Endothelial cell of umbilical vein (primary cell): Measurements from ENCODE around the gene FGFR4. TPM values are rescaled to one million over a fixed set of nuclear protein-coding genes. Genes with fewer than 3 reads are reported as not detected.

Experiments
- BruUV-seq: library from RNA; stranded (reverse); fragments of 400-500 nt; replicated peaks from 2 replicates; lab custom pipeline; 2021; lab: Mats Ljungman, UMichigan
- CTCF ChIA-PET: fragments of 300-600, 350-600 bp; sonication (Branson Sonifier 250); formaldehyde crosslinking; loops from one replicate; lab custom pipeline; 2021; ENCODE audit warnings: antibody characterized with exemption, inconsistent platforms; lab: Charles Lee
- POLR2A ChIA-PET: fragments of 300-600, 350-600 bp; sonication (Branson Sonifier 250); formaldehyde crosslinking; loops from one replicate; lab custom pipeline; 2021; ENCODE audit warnings: antibody characterized with exemption, inconsistent platforms; lab: Charles Lee
- DNase-seq: peaks from one replicate; pipeline ENCODE4 v3.0.0-alpha.2; 2011; ENCODE audit warnings: low read depth, low spot score
- FAIRE-seq: peaks from 2 replicates; lab custom pipeline; 2011; peaks lifted over from hg19 to GRCh38; lab: Jason Lieb, UNC
- H2AFZ ChIP-seq: 2 replicates; pipeline ENCODE4 v1.6.0; 2012; ENCODE audit warnings: low read depth, low read length, control low read depth, inconsistent platforms
- H3K27ac ChIP-seq: 2 replicates; pipeline ENCODE4 v1.5.1; 2011; ENCODE audit warnings: low read depth, mild to moderate bottlenecking, control low read depth, low read length, moderate library complexity; ENCODE audit not compliant: insufficient read depth
- H3K27me3 ChIP-seq, 2 experiments: 2 replicates each; pipeline versions ENCODE4 v1.6.0 to v1.6.1; 2011; ENCODE audit warnings: low read length in 2 of 2, mixed read lengths in 1 of 2; ENCODE audit not compliant: control insufficient read depth in 2 of 2, insufficient read depth in 2 of 2
- H3K36me3 ChIP-seq, 2 experiments: 2 replicates in 1 of 2; 3 replicates in 1 of 2; pipeline ENCODE4 v1.5.1; 2011; ENCODE audit warnings: low read length in 2 of 2, mild to moderate bottlenecking in 1 of 2, moderate library complexity in 1 of 2; ENCODE audit not compliant: control insufficient read depth in 2 of 2, insufficient read depth in 2 of 2; ENCODE audit errors: extremely low read depth in 1 of 2
- H3K4me1 ChIP-seq: 3 replicates; pipeline ENCODE4 v1.5.1; 2011; ENCODE audit warnings: mild to moderate bottlenecking, low read length; ENCODE audit not compliant: control insufficient read depth, insufficient read depth; ENCODE audit errors: extremely low read depth
- H3K4me2 ChIP-seq: 2 replicates; pipeline ENCODE4 v1.6.1; 2011; ENCODE audit warnings: low read length, control low read depth, mixed read lengths; ENCODE audit not compliant: insufficient read depth
- H3K4me3 ChIP-seq, 3 experiments: fragments of 200-600 bp in 1 of 3; sonication (generic), shearing (Covaris generic) in 1 of 3; replicated peaks in 1 of 3; 2 replicates each; pipeline ENCODE4 v1.5.1; 2011 to 2016; ENCODE audit warnings: control low read depth in 3 of 3, low read length in 3 of 3, mild to moderate bottlenecking in 2 of 3, inconsistent platforms in 1 of 3, low read depth in 1 of 3, moderate library complexity in 1 of 3; ENCODE audit not compliant: insufficient read depth in 1 of 3
- H3K79me2 ChIP-seq: 2 replicates; pipeline ENCODE4 v1.6.0; 2012; ENCODE audit warnings: low read length, inconsistent platforms; ENCODE audit not compliant: control insufficient read depth, insufficient read depth
- H3K9ac ChIP-seq: replicated peaks from 2 replicates; pipeline ENCODE3; 2011; ENCODE audit warnings: low read length, control low read depth; ENCODE audit not compliant: insufficient read depth; ENCODE audit errors: extremely low read depth
- H3K9me1 ChIP-seq: replicated peaks from 3 replicates; pipeline ENCODE4 v1.6.0; 2011; ENCODE audit warnings: mild to moderate bottlenecking, low read length; ENCODE audit not compliant: control insufficient read depth, insufficient read depth; ENCODE audit errors: extremely low read depth
- H3K9me3 ChIP-seq: replicated peaks from 2 replicates; pipeline ENCODE4 v1.5.1; 2012; ENCODE audit warnings: low read length, inconsistent platforms; ENCODE audit not compliant: control insufficient read depth, insufficient read depth
- H4K20me1 ChIP-seq: replicated peaks from 2 replicates; pipeline ENCODE3; 2011; ENCODE audit warnings: mild to moderate bottlenecking, low read length; ENCODE audit not compliant: control insufficient read depth, insufficient read depth; ENCODE audit errors: extremely low read depth
- CTCF ChIP-seq, 2 donors: IDR thresholded peaks; 1 replicate in 1 of 2; 2 replicates in 1 of 2; pipeline ENCODE4 v1.5.1; 2011; ENCODE audit warnings: low read length in 2 of 2, mild to moderate bottlenecking in 2 of 2, moderate library complexity in 2 of 2, control low read depth in 1 of 2, inconsistent platforms in 1 of 2, low read depth in 1 of 2; ENCODE audit not compliant: insufficient read depth in 1 of 2; ENCODE audit errors: extremely low read depth in 1 of 2
- MYC ChIP-seq: IDR thresholded peaks from one replicate; pipeline ENCODE4 v1.6.1; 2011; ENCODE audit warnings: mild to moderate bottlenecking, low read depth, low read length
- POLR2A ChIP-seq: IDR thresholded peaks from 2 replicates; pipeline ENCODE4 v1.6.1; 2012; ENCODE audit warnings: low read depth, mild to moderate bottlenecking, control low read depth, low read length
- POLR2AphosphoS5 ChIP-seq: IDR thresholded peaks from 2 replicates; pipeline ENCODE4 v1.6.1; 2012; ENCODE audit warnings: low read depth, mild to moderate bottlenecking, control low read depth, low read length, moderate library complexity; ENCODE audit not compliant: insufficient read depth
- dilution Hi-C: fragments of 300-500 bp; cut with MboI; formaldehyde crosslinking; loops from one replicate; pipeline ENCODE4 v1.15.0; 2019; ENCODE audit warnings: low sequenced_read_pairs; ENCODE audit not compliant: extremely low pct_ligation_motif_present
- intact Hi-C: fragments of 100-400 bp; cut with micrococcal nuclease; formaldehyde crosslinking; loops from one replicate; pipeline ENCODE4 v1.10.0; 2022
- polyA plus RNA-seq, 4 experiments: library from polyadenylated mRNA; depleted of rRNA in 3 of 4; stranded (reverse) in 3 of 4; unstranded in 1 of 4; fragments of >200 nt; gene quantifications; 2 replicates each; pipeline versions ENCODE4 v1.2.1 to v1.2.3, GENCODE V29; 2011 to 2012; ENCODE audit warnings: missing spikeins in 1 of 4
- total RNA-seq: library from RNA; stranded (reverse); gene quantifications from 2 replicates; pipeline ENCODE4 v1.2.3, GENCODE V29; 2021
- TF ChIP-seq, protein P1 (sequence below): IDR thresholded peaks from 2 replicates; pipeline ENCODE4 v1.6.1; 2011; ENCODE audit not compliant: insufficient read depth, insufficient read length

Gene FGFR4
- total and polyA plus RNA-seq, 2 donors (not counting 3 experiments of a cell fraction or from before 2014, with no cell fraction given), result 1.9 to 2.9 TPM

- H3K27ac ChIP-seq, result no peak overlapping the region
- no peaks in the 10 kb centered on the region for H3K27me3 ChIP-seq
- POLR2A ChIA-PET, result no interaction called here
- no peaks in the 10 kb centered on the region for H4K20me1 ChIP-seq
- BruUV-seq, result no TSS peak
- H3K9ac ChIP-seq, result no peak overlapping the region
- no peak overlapping the region for H3K4me3 ChIP-seq
- FAIRE-seq, result peak; percentile 86
- H3K36me3 ChIP-seq, result no peaks in the 10 kb centered on the region
- H3K9me3 ChIP-seq, result no peaks in the 10 kb centered on the region
- dilution Hi-C loops, result no loop called here
- peak; percentile 77 for DNase-seq
- H3K9me1 ChIP-seq, result no peaks in the 10 kb centered on the region
- H3K79me2 ChIP-seq, result no peaks in the 10 kb centered on the region
- no peak overlapping the region for H3K4me2 ChIP-seq
- H2AFZ ChIP-seq, result peak overlapping the region; percentile 65
- CTCF ChIA-PET, result no interaction called here
- H3K4me1 ChIP-seq, result no peaks in the 10 kb centered on the region
- intact Hi-C loops, result loop anchor here (2.0 kb wide), 1 partner anchor 16 kb away; the partner anchor contains the start of gene NSD1
- peak; percentile 68 for TF ChIP-seq MYC
- no peak for TF ChIP-seq CTCF (IDR thresholded peaks at IDR 0.05; ENCODE audit: extremely low read depth in 1 of 2, insufficient read depth in 1 of 2, low read depth in 1 of 2, low read length in 2 of 2)
- peak; percentile 76 for TF ChIP-seq POLR2A
- TF ChIP-seq POLR2AphosphoS5, result peak; percentile 79
- TF ChIP-seq, protein P1, sequence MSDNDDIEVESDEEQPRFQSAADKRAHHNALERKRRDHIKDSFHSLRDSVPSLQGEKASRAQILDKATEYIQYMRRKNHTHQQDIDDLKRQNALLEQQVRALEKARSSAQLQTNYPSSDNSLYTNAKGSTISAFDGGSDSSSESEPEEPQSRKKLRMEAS, result peak; percentile 95
Observed at GRCh38 chr5:177116631-177117373, 30.1 kb downstream of the FGFR4 start.
